ENCODE results near the gene NTRK1.

The NTRK1 gene

GRCh38 chr1:156839426-156840109 lies 21.1 kb upstream of the NTRK1 start:
- no peak for DNase-seq

- DNase-seq = no peak
Observed at GRCh38 chr1:156840186-156840897, 20.3 kb upstream of the NTRK1 start.

GRCh38 chr1:156840898-156841279 lies 19.8 kb upstream of the NTRK1 start:
- DNase-seq = no peak

DNA sequence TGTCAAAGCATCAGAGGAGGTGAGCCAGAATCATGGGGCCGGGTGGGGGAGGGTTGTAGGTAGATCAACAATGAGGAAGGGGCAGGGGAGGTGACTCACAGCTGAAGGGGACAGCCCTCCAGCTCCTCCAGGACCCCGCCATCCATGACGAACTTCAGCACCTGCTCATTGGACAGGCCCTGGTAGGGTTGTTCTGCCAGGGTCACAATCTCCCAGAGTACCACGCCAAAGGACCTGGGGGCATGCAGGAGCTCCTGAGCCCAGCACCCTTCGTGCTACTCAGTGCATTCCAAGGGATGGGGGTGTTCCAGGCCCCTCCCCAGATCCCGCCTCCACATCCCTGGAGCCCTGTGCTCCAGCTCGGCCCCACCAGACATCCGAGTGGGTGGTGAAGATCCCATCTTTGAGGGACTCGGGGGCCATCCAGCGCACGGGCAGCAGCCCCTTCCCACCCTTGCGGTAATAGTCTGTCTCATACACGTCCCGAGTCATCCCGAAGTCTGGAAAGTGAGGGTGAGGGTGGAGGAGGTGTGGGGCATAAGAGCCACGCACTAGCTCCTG lies 19.3 kb upstream of the NTRK1 start:
- DNase-seq = no peak

DNA sequence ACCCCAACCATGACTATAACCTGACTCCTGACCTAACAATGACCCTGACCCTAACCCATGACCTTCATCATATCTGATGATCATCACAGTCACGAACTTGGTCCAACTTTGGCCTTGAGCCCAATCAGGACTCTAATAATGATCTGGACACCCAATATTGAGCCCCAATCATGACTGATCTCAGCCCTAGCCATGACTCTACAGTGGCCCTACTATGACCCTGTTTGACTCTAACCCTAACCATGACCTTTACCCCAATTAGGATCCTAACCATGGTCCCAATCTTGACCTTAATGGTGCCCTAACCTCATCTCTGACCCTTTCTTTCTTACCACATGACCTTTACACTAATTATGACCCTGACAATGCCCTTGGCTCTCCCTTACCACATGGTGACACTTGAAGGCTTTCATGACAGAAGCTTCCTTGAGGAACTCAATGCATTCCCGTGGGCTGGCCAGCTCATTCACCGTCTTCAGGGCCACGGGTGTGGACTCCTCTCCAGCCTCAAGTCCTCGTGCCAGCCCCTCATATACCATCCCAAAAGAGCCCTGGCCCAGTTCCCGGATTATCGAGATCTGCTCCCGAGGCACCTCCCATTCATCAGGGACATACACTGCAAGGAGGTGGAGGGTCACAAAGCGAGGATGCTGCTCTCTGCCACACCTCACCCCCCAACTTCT lies 17.9 kb upstream of the NTRK1 start:
- DNase-seq = no peak

DNA sequence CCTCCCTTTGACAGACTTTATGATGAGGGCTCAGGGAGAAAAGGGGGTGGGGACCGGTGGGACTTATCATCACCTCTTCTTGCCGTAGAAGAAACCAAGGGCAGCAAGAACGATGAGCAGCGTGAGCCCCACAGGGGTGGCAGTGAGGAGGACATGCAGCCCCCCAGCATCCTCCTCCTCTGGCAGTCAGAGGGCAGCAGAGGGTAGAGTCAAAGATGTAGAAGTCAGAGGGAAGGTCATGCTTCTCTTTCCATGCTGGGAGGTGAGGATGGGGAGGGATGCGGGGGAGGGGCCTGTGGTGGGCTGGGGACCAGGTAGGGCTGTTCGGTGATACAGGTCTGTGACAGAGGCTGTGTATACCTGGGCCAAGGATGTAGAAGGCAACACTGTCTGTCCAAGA lies 16.6 kb upstream of the NTRK1 start:
- no peak for DNase-seq

GRCh38 chr1:156844638-156845037 lies 16.0 kb upstream of the NTRK1 start:
- no peak for DNase-seq

DNA sequence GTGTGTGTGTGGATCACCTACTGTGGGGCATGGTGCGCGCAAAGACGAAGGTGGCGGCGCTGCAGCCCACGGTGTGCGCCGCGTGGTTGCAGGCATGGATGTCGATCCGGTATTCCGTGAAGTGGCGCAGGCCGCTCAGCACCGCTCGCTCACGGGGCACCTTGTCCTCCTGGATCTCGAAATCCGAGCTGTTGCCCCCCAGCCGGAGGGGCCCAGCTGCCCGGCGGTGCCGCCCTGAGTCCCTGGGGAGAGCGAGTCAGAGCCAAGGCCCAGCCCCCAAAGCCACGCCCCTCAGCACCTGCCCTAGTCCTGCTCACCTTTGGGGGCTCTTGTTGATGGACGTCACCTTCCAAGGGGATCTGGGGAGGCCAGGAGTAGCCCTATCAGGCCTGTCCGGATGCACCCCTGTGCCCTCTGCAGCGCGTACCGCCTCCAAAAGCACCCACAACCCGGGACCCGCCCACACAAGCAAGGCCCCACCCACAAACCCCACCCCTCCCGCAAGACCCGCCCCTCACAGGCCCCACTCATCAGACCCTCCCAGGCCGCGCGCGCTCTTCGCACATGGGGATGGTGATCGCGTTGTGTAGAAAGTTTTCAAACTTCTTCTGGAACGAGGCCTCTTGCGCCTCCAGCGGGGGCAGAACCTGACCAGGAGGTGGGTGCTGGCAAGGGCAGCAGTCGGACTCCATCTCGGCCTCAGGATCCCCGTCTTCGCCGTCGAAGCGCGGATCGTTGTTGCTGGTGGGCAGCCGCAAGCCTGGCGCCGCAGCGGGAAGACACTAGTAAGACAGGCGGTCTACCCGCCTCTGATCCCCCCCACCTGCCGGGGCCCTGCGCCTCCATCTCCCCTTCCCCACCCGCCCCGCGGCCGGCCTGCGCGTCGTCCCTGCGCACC lies 15.4 kb upstream of the NTRK1 start:
- peak in 2 of 5 donors; percentile 21 to 29 for DNase-seq

DNA sequence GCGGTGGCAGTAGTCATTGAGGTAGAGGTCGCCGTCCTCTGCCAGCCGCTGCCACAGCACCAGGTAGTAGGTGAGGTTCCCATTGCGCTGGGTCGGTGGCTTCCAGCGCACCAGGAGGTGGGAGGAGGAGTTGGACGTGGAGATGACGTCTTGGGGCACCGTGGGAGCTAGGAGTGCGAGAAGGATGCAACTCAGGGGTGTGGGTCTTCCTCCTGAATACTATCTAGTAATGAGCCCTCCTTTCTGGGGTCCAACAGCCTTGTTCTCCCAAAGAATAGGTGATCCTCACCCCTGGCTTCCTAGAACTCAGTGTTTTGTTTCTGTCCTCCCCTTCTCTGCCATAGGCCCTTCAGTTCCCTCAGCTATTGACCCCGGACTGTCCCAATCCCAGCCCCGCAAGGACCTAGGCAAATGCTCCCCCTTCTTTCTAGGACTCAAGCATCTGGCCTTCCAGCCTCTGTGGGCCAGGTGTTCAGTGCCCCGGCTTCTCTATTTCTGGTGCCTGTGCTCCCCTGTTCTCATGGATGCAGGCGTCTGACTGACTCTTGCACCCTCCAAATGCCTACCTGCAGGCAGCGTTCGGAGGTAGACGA lies 14.6 kb upstream of the NTRK1 start:
- no peak for DNase-seq

DNA sequence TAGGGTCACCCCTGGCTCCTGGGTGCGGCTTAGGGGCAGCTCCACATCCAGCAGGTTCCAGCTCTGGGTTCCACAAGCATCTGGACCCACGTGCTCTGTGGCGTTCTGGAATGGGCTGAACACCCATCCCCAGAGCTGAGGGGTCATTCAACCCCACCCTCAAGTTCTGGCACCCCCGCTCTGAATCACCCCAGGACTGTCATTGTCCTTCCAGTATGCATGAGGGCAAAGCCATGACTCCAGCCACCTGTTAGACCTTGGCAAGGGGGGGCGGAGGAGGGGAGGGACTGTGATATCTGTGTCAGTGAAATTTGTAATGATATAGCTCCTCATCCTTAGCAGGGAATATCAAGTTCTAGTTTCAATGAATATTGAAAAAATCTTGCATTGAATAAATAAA lies 14.0 kb upstream of the NTRK1 start:
- no peak for DNase-seq

DNA sequence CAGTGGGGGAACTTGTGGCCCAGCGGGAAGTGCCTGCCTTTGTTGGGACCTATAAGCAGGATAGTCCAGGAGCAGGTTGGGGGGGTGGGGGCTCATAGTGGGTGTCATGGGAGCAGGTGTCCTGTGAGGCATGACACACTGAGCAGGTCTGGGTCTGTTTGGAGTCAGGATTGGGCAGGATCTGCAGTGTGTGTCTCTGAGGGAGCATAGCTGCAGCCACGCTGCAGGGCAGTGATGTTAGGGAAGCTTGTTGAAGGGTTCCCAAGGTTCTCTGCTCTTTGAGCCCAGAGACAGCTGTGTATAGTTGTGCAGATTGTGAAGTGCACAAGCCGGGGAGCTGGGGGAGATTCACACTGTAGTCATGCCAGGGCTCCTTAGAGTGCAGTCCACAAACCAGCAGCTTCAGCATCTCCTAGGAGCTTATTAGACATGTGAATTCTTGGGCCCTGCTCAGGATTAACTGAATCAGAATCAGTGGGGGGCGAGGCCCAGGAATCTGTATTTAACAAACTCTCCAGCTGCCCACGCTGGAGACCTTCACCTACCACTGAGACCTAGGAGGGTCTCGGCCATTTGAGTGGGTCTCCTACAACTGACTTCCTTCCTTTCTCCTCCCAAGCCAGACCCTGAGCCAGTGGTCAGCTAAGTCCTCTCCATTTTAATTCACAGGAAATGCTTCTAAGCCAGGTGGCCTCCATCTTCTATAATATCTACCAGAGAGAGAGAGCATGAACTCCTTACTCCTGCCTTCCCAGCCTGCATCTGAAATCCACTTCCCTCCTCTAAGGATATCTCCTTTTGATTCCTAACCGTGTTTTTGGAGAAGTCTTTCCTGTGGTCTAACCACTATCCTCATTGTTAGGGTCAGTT lies 12.8 kb upstream of the NTRK1 start:
- DNase-seq = no peak

- DNase-seq = peak; percentile 60 to 81 (median 64)
Observed at GRCh38 chr1:156848461-156849150, 12.1 kb upstream of the NTRK1 start.

DNA sequence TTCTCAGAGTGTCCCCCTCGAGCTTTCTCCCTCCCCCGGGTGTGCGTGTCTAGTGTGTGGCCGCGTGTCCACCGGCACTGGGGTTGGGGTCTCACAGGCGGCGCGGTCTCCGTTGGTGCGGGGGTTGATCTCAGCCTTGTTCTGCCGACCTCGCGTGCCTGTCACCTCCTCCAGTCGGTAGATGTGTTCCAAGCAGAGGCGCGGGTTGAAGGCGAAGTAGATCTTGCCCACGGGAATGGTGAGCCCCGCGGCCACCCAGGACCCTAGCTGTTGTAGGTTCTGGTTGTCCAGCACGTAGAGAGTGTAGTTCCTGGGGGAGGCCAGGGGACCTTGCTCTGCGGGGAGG lies 11.5 kb upstream of the NTRK1 start:
- DNase-seq = no peak

- no peak for DNase-seq
Observed at GRCh38 chr1:156851779-156852417, 8.8 kb upstream of the NTRK1 start.

DNA sequence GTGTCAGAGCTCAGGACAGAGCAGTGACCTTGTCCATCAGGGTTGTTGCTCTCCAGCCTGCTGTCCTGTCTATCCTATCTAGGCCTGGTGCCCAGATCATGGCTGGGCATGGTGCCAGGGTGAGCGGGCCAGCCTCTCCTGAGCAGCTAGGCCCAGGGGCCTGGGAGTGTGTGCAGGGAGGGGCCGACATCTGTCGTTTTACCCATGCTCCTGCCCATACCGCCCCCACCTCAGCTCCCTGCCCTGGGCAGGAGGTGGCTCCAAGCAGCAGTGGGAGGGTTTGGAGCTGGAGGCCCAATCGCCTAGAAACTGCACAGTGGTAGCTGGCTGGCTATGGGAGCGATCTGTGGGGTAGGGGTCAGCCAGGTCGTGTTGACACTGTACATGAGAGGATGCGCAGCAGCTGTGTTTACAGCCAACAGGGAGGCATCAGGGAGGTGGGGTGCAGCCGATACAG lies 8.2 kb upstream of the NTRK1 start:
- DNase-seq = no peak

GRCh38 chr1:156853761-156854160 lies 6.9 kb upstream of the NTRK1 start:
- DNase-seq = no peak

DNA sequence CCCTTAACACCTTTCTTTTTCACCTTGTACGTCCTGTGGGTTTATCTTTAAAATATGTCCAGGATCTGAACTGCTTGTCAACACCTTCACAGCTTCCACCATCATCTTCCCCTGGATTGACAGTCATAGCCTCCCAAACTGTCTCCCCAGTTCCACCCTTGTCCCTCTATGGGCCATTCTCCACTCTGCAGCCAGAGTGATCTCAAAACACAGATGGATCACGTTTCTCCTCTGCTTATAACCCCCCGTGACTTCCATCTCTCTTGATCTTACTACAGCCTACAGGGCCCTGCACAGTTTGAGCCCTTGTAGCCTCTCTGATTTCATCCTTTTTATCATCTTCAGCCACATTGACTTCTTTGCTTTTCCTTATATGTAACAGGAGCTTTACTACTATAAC lies 6.0 kb upstream of the NTRK1 start:
- DNase-seq = no peak

DNA sequence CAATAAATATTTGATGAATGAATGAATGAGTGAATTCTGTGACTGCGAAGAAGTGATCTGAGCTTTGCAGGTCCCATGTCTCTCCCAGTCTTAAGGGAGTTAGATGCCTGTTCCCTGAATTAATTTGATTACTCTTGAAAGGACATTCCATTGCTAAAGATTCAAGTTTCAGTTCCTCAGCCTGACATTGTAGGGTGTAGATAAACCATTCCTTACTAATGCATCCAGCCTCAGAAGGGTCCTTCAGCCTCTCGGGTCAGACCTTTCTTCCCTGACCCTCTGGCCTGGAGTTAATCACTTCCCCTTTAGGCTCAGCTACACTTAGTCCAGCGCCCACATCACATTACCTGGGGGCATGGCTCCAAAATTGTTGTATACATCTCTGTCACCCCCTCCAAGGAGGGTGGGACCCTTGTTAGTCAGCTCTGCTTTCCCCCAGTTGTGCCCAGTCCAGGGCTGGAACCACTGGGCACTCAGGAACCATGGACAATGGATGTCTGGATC lies 4.3 kb upstream of the NTRK1 start:
- no peak for DNase-seq

GRCh38 chr1:156857532-156857931 lies 3.1 kb upstream of the NTRK1 start:
- DNase-seq = no peak

DNA sequence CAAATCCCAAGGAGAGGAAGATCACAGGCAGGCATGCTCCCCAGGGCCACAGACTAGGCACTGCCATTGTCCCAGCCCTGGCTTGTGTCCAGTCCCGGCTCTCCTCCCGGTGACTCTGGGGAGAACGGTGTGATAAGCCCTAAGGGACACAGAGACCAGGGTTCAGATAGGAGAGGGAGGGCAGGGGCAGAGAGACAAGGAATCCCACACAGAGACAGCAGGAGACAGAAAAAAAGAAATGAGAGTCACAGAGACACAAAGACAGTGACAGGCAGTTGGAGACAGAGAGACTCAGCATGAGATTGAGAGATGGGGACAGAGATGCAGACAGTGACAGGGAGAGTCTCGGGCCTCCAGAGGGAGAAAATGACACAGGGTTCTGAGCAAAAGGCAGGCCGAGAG lies 2.1 kb upstream of the NTRK1 start:
- no peak for DNase-seq

Measured in T-helper 1 cell (primary cell).